ENCODE results near the gene COX4I2. TPM values are rescaled to one million over a fixed set of nuclear protein-coding genes. Genes with fewer than 3 reads are reported as not detected.

COX4I2 gene
- total RNA-seq, 2 donors from 2014 or later, result 6.8 to 9.0 TPM

- no peak overlapping the region for H3K4me3 ChIP-seq
- DNase-seq (ENCODE audit: low spot score), result no peak
Observed at GRCh38 chr20:31669876-31670275, 32.2 kb downstream of the COX4I2 start.

GRCh38 chr20:31670371-31671228, 32.9 kb downstream of the COX4I2 start:
- peaks cover 10% of the 10 kb centered on the region for H3K36me3 ChIP-seq
- peak overlapping the region; percentile 94 for H3K27ac ChIP-seq
- no peaks in the 10 kb centered on the region for H3K9me3 ChIP-seq
- H3K27me3 ChIP-seq, result no peaks in the 10 kb centered on the region
- peak; percentile 85 for DNase-seq (ENCODE audit: low spot score)
- TF ChIP-seq CTCF (IDR thresholded peaks at IDR 0.05), result no peak
- H3K4me1 ChIP-seq, result peaks cover 0 to 98% of the 10 kb centered on the region in 2 donors
- peak overlapping the region in 1 of 2 donors; percentile 3 for H3K4me3 ChIP-seq

More at GRCh38 chr20:31669876-31670275, 32.2 kb downstream of the COX4I2 start:
- Histone ChIP-seq H3K36me3 (peaks cover 17% of the 10 kb centered on the region), H3K27me3 (no peaks in the 10 kb centered on the region), H3K9me3 (no peaks in the 10 kb centered on the region), H3K4me1 (peaks cover 0 to 98% of the 10 kb centered on the region in 2 donors), H3K27ac (peak overlapping the region; percentile 94)
- no peak for TF ChIP-seq CTCF (IDR thresholded peaks at IDR 0.05)

- TF ChIP-seq CTCF (IDR thresholded peaks at IDR 0.05), result no peak
- Histone ChIP-seq H3K4me3 (no peak overlapping the region), H3K36me3 (peaks cover 4% of the 10 kb centered on the region), H3K27ac (peak overlapping the region; percentile 94), H3K27me3 (no peaks in the 10 kb centered on the region), H3K9me3 (no peaks in the 10 kb centered on the region), H3K4me1 (peaks cover 0 to 98% of the 10 kb centered on the region in 2 donors)
- DNase-seq (ENCODE audit: low spot score), result no peak
Observed at GRCh38 chr20:31671324-31671723, 33.6 kb downstream of the COX4I2 start.

- peak overlapping the region; percentile 61 to 94 for H3K27ac ChIP-seq
- no peak for TF ChIP-seq CTCF (IDR thresholded peaks at IDR 0.05)
- no peak for DNase-seq (ENCODE audit: low spot score)
- H3K27me3 ChIP-seq, result no peaks in the 10 kb centered on the region
- peaks cover 0 to 98% of the 10 kb centered on the region in 2 donors for H3K4me1 ChIP-seq
- H3K36me3 ChIP-seq, result peaks cover 4% of the 10 kb centered on the region
- no peaks in the 10 kb centered on the region for H3K9me3 ChIP-seq
- no peak overlapping the region for H3K4me3 ChIP-seq
Observed at GRCh38 chr20:31673435-31673834, 35.7 kb downstream of the COX4I2 start.

- DNase-seq (ENCODE audit: low spot score), result no peak
- H3K27ac ChIP-seq, result peak overlapping the region; percentile 61 to 94
- peaks cover 6% of the 10 kb centered on the region for H3K36me3 ChIP-seq
- no peaks in the 10 kb centered on the region for H3K27me3 ChIP-seq
- no peak overlapping the region for H3K4me3 ChIP-seq
- H3K4me1 ChIP-seq, result peaks cover 0 to 98% of the 10 kb centered on the region in 2 donors
- no peaks in the 10 kb centered on the region for H3K9me3 ChIP-seq
- TF ChIP-seq CTCF (IDR thresholded peaks at IDR 0.05), result no peak
Observed at GRCh38 chr20:31673943-31674463, 36.3 kb downstream of the COX4I2 start.
